NCI-H748 treated with DMSO at 0.1 percent for 48 hours (cell line): ENCODE data around the gene STX16.
A peak's percentile ranks its signal among the peaks of the same experiment; 100 is the strongest.
"Not testable (repeated sequence)": the region's sequence is repeated elsewhere in the genome, so short reads cannot be mapped to it uniquely, and the experiment has no call there.

Experiments used
- DNase-seq: peaks from one replicate; lab custom pipeline; 2025; lab: John Stamatoyannopoulos, UW

The STX16 gene

DNA sequence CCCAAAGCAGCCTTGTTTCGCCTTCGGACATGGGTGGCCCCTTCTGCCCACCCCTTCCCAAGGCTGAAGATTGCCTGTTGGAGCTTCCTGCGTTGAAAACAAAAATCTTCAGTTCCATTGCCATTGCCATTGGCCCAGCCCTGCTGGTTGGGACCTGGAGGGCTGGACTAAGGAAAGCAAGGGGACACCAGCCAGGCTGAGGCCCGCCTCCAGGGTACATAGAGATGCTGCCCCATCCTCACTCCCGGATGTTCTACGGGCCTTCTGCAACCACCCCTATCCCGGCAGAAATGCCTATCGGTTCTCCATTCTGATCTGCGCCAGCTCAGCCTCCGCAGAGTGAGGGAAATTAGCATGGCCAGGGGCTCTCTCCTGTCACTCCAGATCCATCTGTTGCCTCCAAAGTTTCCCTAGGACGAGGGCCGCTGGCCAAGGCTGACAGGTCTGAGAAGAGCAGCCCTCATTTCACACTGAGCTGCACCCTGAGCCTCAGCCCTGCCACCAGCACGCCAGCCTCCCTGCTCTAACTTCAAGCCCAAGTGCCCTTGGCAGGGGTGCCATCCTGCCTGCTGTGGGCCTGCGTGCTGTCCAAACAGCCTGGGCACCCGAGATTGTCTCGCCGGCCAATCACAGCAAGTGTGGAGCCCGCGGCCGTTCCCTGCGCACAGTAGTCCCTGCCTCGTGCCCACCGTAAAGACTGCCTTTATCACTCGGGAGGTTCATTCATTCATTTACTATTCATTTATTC lies 13.4 kb upstream of the STX16 start:
- DNase-seq, result no peak

DNA sequence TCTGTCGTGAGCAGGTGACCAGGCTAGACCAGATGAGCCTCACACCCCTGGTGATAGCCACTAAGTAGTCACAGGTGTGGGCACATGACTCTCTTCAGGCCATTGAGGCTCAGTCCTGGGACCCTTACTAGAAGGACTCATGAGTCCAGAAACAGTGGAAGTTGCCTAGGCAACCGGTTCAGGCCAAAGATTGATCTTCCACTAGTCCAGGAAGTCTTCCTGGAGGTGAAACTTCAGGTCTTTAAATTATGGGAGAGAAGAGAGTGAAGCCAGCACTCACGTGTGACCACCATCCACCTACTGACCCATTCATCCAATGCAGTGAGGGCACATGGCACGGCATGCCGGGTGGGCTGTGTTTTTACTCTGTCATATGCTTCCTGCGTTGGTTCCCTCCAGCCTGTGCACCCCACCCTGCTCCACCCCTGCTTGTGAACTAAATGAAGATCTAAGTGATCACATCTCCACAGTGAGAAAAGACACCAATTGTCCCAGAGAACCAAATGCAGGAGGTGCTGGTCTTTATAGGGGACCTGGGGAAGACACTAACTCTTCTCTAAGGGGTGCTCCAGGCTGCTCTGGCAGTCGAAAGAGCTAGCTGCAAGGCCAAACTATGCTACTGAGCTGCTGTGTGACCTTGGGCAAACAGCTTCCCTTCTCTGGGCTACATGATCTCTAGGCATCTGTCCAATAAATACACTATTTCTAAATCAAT lies 12.5 kb upstream of the STX16 start:
- no peak for DNase-seq

DNA sequence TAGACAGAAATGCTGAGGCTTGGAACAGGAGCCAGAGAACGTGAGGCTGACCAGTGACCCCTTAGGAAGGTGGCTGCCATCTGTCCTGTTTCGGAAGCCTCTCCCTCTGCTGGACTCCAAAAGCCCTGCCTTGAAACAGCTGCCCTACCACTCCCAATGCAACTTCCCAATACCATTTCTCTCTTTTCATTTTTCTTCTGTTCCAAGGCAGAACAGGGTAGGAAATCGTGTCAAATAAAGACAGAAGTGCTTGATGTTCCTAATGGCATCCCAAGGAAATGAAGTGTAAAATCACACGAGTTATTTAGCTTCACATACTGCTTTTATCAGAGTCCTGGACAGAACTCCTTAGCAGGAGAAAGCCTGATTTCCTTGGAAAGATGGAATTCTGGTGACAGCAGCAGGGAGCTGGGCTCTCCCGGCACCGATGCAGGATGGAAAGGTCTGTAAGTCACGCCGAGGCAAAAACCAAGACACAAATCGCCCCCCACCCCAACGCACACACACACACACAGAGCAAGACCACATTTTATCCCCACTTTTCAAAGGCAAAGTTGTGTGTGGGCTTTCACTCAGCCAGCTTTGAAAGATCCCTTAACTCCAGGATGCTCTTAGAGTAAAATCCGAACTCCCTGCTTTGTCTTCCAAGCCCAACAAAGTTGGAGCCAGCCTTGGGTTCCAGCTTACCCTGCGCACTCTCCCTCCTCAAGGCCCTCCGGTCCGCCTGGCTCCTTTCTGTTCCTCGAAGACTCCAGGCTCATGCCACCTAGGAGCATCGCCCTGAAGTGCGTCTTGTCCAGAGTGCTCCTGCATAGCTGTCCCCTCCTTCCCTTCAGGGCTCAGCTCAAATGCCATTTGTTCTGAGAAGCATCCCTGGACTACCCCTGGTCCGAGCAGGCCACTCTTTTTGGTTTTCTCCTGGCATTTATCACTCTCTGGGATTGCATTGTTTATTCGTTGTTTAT lies 11.6 kb upstream of the STX16 start:
- no peak for DNase-seq

DNA sequence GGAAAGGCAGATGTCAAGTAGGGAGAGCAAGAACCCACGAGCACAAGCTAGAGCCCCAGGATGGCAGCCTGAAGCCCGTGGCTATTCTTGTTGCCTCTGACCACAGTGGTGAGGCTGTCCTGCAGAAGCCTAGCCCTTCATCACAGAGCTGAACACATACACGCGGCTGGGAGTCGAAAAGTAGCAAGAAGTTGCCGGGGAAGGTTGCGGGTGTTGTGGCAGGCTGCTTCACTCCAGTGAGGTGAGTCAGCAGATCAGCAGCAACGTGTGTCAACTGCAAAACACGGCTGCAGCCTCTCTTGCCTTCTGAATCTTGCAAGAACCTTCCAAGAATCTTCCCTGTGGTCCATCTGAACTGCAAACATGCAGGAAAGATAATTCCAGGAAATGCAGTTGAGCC lies 10.6 kb upstream of the STX16 start:
- no peak for DNase-seq

DNA sequence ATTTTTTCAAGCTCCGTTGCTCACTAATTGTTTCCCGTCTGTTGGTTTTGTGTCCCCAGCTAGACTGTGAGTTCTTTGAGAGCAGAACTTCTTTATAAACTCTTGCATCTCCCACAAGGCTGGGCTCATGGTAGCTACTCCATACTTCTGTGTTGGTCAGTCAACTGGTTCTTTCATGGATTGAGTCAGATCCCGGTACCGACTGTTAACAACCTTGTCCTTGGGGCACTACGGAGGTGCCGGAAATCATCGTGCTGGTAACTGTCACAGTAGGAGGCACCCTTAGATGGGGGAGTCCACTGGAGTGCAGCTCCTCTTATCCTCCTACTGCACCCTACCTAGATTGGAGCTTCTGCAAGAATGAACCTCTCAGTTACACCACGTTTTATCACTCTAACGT lies 8.6 kb upstream of the STX16 start:
- no peak for DNase-seq

DNA sequence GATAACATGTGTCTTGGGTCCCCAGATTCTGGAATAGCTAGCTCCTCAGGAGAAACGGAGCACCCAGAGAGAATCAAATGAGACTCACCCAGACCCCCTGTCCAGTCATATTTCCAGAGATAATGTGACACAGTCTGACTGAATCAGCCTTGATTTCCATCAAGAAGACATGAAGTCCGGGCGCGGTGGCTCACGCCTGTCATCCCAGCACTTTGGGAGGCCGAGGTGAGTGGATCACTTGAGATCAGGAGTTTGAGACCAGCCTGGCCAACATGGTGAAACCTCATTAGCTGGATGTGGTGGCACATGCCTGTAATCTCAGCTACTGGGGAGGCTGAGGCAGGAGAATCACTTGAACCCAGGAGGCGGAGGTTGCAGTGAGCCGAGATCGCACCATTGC lies 8.2 kb upstream of the STX16 start:
- DNase-seq, result not testable (repeated sequence)

DNA sequence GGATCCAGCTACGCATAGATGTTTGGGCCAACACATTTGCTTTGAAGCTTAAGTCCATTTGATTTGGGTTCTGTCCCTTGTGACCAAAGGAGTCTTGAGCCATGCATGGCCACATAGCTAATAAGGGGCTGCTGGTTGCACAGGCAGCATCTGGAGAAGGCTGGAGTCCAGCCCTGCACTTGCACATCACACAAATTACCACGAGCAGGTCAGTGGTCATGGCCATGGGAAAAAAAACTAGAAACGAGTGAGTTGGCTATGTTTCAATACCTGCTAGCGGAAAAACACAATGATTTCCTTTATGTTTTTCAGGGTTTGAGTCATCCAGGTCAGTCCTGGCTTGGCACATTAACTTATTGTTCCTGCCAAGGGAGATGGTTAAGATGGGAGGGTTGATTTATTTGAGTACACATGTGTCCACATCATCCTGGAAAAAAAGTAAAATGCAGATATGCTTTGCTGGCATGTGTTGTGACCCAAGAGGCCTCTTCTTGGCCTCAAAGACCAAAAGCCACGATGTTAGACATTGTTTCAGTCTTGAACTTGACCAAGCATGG lies 5.6 kb upstream of the STX16 start:
- DNase-seq, result no peak

DNA sequence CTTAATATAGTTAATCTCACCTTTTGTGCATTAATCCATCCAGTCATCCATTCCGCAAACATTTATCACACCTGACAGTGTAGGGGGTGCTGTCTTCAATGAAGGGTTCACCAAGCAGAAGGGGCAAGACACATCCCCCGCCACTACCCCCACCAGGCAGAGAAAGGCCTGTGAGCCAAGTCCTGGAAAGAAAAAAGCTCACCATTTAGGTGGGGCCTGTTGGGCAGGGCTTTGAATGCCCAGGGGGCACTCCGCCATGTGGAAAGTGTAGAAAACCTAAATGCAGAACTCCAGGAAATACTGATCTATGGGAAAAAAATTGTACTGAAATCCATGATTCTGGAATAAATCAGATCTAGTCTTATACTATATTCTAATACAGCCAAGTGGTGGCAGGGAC lies 4.8 kb upstream of the STX16 start:
- DNase-seq, result no peak

DNA sequence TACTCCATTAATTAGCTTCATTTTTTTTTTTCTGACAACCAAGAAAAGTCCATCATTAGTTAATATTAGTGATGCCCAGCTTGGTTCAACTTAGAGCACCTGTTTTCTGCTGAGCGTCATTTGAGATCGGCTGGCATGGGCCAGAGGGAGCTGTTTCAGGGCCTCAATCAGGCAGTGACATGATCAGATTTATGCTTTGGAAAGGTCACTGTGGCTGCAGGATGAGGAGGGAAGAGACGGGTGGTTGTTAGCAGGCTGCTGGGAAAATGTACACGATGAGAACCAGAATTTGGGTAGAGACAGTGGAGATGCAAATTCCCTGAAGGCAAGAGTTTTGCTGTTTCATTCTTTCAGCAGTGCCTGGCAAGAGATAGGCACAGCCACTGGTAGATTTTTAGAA lies 4.4 kb upstream of the STX16 start:
- DNase-seq, result no peak

DNA sequence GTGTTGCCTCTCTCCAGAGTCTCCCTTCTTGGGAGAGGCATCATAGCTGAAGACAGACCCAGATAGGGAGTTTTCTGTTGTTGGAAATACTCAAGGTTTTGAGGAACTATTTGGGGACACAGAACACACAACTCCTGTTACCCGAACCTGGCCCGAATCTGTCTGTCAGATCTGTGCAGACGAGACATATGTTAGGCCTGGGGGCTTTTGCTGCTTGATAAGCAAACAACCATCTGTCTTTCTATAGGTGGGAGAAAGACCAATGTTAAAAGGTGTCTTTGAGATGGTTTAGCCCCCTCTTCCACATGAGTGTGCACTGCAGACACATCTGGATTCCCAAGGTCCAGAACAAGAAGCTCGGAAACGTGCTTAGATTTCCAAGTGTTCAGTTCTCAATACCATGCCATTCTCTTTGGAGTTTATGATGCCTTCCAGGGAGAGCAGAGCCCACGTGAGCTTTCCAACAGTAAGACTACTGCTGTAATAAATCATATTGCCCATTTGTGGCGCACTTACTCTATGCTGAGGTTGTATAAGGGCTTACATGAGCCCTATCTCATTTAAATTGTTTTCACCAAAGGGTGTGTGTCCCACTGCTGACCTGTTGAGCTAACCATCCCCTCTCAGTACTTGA lies 3.8 kb upstream of the STX16 start:
- no peak for DNase-seq

DNA sequence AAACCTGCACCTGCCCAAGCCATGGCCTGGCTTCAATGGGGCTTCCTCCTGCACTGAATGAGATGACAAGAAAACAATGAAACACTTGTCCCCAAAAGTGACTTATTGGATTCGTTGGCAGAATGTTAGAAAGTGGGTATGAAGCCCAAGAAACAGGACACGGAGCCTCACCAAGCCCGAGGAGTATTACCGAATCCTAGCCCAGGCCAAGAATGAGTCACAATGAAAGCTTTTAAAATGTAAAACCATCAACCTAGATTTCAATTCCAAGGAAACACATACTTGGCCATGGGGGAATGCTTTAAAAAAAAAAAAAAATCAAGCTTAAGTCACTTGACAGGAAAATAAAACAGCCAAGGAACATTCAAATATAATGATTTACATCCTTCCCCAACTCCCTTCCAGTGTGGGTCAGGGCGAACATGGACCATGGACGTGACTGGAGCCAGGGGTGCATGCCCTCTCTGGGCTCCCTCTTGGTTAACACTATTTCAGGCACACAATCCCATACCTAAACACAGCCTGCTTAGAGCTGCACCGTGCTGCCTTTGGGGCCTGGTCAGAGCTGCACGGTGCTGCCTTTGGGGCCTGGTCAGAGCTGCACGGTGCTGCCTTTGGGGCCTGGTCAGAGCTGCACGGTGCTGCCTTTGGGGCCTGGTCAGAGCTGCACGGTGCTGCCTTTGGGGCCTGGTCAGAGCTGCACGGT lies 3.1 kb upstream of the STX16 start:
- DNase-seq, result no peak

DNA sequence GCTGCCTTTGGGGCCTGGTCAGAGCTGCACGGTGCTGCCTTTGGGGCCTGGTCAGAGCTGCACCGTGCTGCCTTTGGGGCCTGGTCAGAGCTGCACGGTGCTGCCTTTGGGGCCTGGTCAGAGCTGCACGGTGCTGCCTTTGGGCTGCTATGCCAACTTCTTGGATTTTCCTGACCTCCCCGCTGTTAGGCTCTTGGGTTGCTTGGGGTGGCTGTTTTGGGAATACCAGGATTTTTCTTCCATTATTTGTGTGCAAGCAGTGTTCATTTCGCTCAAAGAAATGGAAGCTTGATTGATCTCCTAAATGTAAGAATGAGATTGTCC lies 2.6 kb upstream of the STX16 start:
- DNase-seq, result not testable (repeated sequence)

DNA sequence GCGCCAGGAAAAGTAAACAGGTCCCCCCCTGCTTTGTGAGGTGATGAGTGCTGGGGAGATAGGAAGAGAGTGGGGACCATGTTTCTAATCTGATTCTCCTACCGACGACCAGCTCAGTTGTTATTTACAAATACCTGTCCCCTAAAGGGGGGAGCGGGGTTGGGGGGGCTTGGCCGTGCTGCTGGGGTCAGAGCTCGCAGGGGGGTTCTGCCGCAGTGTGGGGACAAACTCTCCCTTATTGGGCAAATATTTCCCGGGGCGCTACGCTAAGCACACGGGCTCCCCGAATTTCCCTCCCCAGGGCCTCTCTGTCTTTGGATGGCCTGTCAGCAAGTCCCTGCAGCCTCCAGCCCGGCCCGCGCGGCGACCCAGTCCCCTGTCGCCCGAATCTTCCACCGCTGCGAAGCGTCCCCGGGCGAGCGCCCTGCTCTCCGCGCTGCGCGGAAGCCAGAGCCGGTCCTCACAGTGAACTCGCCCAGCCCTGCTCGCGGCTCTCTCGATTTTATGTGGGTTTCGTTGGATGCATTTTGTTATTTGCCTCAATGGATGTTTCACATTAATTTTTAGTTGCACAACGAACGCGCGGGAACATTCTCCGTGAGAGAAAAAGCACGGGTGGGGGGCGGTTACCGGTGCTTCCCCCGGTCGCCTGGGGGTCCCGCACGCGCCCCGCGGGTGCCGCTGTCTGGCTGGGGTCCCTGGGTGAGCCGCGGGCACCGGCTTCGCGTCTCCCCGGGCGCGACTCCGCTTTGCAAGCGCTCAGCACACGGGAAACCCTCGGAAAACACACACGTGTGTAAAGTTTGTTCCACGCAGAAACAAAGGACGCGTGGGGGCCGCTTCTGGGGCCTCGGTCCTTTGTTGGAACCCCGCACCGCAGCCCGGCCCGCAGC lies 1.5 kb upstream of the STX16 start:
- DNase-seq, result no peak

DNA sequence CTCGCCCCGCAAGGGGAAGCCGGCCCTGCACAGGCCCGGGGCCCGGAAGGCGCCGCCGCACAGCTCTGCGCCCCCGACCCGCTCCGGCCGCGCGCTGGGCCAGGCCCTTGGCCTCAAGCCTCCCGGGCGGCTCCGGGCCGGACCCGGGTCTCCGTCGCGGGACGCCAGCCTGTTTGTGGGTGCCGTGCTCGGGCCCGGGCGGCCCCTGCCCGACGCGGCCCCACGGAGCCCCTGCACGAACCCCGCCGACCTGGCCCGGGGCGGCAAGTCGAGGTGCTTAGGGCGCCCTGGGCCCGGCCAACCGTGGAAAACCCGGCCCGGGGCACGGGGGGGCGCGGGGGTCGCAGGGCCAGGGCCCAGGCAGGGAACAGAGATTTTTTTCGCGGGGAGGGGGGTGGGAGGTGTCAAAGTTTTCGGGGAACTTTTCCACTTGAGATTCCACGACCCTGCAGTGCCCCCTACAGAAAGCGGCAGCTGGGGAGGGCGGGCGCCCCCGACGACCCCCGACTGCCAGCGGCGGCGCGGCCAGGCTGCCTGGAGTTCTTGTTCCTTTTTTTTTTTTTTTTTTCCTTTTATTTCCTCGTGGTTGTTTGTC lies 805 bp upstream of the STX16 start:
- no peak for DNase-seq

DNA sequence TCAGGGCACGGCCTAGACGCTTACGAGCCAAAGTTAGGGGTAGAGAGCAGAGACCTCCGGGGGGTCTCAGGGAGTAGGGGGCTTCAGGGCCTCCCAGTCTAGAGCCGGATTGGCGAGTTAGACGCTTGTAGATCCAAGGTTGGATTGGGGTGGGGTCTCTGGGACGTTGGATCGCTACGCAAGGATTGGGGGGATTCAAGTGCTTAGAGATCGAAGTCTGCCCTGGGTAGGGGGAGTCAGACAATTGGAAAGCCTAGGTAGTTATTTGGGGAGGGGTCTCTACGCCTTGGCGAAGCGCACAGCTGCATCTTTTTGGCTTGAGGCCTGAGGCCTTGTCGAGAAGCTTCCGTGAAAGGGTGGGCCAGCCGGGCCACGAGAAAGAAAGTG lies 469 bp downstream of the STX16 start:
- DNase-seq, result no peak

DNA sequence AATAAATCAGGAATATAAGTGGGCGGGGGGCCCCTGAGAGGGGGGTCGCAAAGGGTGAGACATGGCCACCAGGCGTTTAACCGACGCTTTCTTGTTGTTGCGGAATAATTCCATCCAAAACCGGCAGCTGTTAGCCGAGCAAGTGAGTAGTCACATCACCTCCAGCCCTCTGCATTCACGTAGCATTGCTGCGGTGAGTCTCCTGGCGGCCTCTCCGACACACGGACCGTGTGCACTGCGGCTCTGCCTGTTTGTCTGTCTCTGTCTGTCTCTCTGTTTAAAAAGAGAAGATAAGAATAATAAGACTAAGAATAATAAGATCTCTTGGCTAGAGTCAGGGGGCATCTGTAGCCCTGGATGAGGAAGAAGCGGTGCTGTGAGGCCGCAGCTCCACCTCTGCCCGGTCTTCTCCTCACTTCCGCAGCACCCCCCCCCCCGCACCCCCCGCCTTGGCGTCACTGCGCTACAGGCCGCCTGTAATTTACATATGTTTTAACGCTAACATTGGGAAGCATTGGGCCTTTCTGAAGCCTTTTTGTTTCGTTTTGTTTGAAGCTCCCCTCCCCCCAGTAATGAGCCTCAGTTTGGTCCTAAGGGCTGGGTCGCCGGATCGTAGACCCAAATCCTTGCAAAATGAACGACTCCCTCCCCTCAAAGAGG lies 993 bp downstream of the STX16 start:
- peak; percentile 33 for DNase-seq

DNA sequence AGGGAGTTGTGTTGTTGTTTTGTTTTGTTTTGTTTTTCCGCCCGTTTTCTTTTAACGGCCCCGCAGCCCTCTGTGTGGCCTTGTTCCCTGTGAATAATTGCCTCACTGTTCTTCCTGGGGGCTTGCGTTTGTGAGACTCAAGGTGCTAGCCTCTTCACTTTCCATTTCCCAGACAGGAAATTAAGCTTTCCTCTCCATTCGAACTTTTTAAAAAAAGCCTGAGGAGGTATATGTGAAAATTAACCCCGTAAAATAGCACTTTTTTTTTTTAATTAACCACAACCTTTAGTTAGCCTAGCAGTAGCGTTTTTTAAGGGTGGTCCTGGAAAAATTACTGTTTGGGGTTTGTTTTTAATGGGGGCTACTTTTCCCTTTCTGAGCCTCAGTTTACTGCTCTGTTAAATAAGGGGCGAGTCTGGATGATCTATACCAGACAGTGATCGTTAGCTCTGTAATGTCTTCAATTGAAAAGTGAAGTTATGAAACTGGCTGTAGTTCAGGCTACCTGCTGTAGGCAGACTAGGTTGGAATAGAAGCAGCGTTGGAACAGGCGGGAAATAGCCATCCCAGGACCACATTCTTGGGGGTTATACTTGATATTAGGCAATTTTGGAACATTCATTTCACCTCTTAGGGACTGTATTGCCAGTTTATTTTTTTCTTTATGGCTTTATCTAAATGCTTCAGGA lies 1.7 kb downstream of the STX16 start:
- no peak for DNase-seq

DNA sequence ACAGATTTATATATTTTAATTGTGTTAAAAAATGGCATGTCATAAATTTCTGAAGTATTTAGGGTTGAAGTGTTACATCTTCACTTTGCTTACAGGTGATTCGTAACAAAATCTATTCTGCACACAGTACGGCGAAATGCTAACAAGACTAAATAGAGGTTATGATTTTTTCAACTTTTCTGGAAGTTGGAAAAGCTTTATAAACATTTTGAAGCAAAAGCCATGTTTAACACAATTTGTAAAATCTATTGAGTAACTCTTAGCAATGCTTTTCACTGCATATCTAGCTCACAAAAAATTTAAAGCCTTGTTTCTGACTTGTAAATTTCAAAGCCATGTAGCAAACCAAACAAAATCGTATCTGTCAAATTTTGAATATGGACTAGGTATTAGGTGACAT lies 3.3 kb downstream of the STX16 start:
- no peak for DNase-seq
